SU-DHL-6 (cell line): Measurements from ENCODE around the gene RPL19.
"Not testable (repeated sequence)": the region's sequence is repeated elsewhere in the genome, so short reads cannot be mapped to it uniquely, and the experiment has no call there.

Source experiments
- H2AFZ ChIP-seq: fragments of 200-600 bp; sonication (generic); 2 replicates; pipeline ENCODE4 v1.6.1; 2014; ENCODE audit warnings: low read depth, mild to moderate bottlenecking, moderate library complexity, mixed read lengths, antibody characterized with exemption, low read length; ENCODE audit not compliant: severe bottlenecking
- H3F3A ChIP-seq: fragments of 200-600 bp; shearing (Covaris generic); 2 replicates; pipeline ENCODE4 v1.6.0; 2016; ENCODE audit warnings: antibody characterized with exemption, mild to moderate bottlenecking; ENCODE audit not compliant: insufficient read depth
- H3K27ac ChIP-seq: fragments of 200-600 bp; sonication (generic); 2 replicates; pipeline ENCODE4 v1.5.1; 2016; ENCODE audit warnings: low read depth, mild to moderate bottlenecking, low read length, moderate library complexity, mixed read lengths
- H3K27me3 ChIP-seq: fragments of 200-600 bp; sonication (generic), shearing (Covaris generic); 2 replicates; pipeline ENCODE4 v1.6.0; 2014; ENCODE audit warnings: mild to moderate bottlenecking, low read length
- H3K36me3 ChIP-seq: fragments of 200-600 bp; sonication (generic); 2 replicates; pipeline ENCODE4 v1.6.1; 2014; ENCODE audit warnings: mild to moderate bottlenecking, low read length, mixed read lengths
- H3K4me2 ChIP-seq: fragments of 300-600, 200-600 bp; shearing (Covaris generic), sonication (generic); 2 replicates; pipeline ENCODE4 v1.6.0; 2014; ENCODE audit warnings: low read length, low read depth, mild to moderate bottlenecking; ENCODE audit not compliant: poor library complexity, severe bottlenecking
- H3K4me3 ChIP-seq: fragments of 200-600 bp; sonication (generic); 2 replicates; pipeline ENCODE4 v1.5.1; 2014; ENCODE audit warnings: antibody characterized with exemption, low read length, mild to moderate bottlenecking, mixed read lengths; ENCODE audit not compliant: insufficient read depth, poor library complexity, severe bottlenecking
- H3K79me2 ChIP-seq: fragments of 200-600 bp; sonication (generic); 2 replicates; pipeline ENCODE4 v1.6.1; 2014; ENCODE audit warnings: mild to moderate bottlenecking, low read length, moderate library complexity; ENCODE audit not compliant: insufficient read depth
- H3K9ac ChIP-seq: fragments of 200-600 bp; sonication (generic); 2 replicates; pipeline ENCODE4 v1.7.0; 2014; ENCODE audit warnings: mild to moderate bottlenecking, low read length
- H3K9me2 ChIP-seq: fragments of 200-600 bp; sonication (generic); replicated peaks from 2 replicates; pipeline ENCODE4 v1.6.1; 2014; ENCODE audit warnings: low read length; ENCODE audit not compliant: insufficient read depth
- H3K9me3 ChIP-seq: fragments of 200-600 bp; sonication (generic); 2 replicates; pipeline ENCODE4 v1.6.1; 2014; ENCODE audit warnings: low read length, mixed read lengths; ENCODE audit not compliant: insufficient read depth
- H4K20me1 ChIP-seq: fragments of 200-600 bp; sonication (generic); 2 replicates; pipeline ENCODE4 v1.6.1; 2014; ENCODE audit warnings: low read depth, mild to moderate bottlenecking, antibody characterized with exemption, low read length, moderate library complexity, mixed read lengths
- CTCF ChIP-seq: fragments of 200-600 bp; sonication (generic); IDR thresholded peaks from one replicate; pipeline ENCODE4 v1.5.1; 2017; ENCODE audit warnings: antibody characterized with exemption, mild to moderate bottlenecking, low read length, moderate library complexity; ENCODE audit not compliant: insufficient read depth, poor library complexity, severe bottlenecking
- EZH2phosphoT487 ChIP-seq: fragments of 200-600 bp; sonication (generic), shearing (Covaris generic); conservative IDR thresholded peaks from 2 replicates; pipeline ENCODE4 v1.6.1; 2018; ENCODE audit warnings: mild to moderate bottlenecking, antibody characterized with exemption, low read length, moderate library complexity, mixed read lengths

The RPL19 gene

GRCh38 chr17:39244016-39244599 lies 44.0 kb downstream of the RPL19 start:
- no peak overlapping the region for H3K27ac ChIP-seq
- no peaks in the 10 kb centered on the region for H3K79me2 ChIP-seq
- H3K4me3 ChIP-seq: no peak overlapping the region
- no peaks in the 10 kb centered on the region for H3K36me3 ChIP-seq
- no peak for TF ChIP-seq EZH2phosphoT487
- no peak for TF ChIP-seq CTCF
- H3K4me2 ChIP-seq: no peak overlapping the region
- H3K27me3 ChIP-seq: no peaks in the 10 kb centered on the region
- no peak overlapping the region for H3K9ac ChIP-seq
- no peaks in the 10 kb centered on the region for H3F3A ChIP-seq
- H4K20me1 ChIP-seq: no peaks in the 10 kb centered on the region
- H3K9me2 ChIP-seq: no peaks in the 10 kb centered on the region
- H3K9me3 ChIP-seq: no peaks in the 10 kb centered on the region
- H2AFZ ChIP-seq: no peak overlapping the region

DNA sequence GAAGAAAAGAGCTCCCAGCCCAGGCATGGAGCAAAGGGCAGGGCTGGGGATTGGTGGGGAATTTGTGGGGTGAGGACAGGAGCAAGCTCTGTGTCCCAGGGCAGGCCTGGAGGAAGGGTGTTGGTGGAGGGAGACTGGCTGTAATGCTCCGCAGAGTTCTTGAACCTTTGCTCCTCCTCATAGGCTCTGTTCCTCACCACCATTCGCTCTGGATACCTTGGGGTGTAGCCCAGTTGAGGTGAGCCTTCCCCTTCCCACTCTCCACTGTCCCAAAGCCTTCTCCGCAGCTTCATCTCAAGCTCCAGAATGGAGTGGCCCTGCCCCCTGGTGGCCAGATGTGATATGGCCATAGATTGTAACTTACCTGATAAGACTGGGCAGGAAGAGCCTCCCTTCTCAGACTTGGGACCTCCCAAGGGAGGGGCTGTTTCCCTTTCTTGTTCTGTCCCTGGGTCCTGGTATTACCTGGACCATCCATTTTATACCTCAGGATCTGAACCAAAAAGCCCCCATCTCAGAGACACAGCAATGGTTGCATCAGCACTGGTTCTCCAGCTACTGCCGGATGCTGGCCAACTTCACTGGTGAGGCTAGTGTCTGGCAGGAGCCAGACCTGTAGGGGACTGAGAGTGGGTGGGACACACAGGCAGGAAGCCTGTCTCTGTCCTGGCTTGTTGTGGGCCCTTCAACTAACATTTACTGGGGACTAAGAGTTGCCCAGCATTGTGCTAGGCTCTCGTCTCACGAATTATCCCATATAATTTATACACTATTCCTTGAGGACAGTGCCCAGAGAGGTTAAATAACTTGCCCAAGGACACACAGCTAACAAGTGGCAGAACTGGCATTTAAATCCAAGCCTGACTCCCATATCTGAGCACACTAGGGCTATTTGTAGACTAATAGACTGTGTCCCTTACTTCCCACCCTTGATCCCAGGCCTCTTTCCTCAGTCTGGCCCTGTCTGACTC lies 44.8 kb downstream of the RPL19 start:
- H2AFZ ChIP-seq: no peak overlapping the region
- H4K20me1 ChIP-seq: no peaks in the 10 kb centered on the region
- no peak overlapping the region for H3K27ac ChIP-seq
- no peaks in the 10 kb centered on the region for H3K27me3 ChIP-seq
- no peak overlapping the region for H3K9ac ChIP-seq
- no peaks in the 10 kb centered on the region for H3K36me3 ChIP-seq
- H3K79me2 ChIP-seq: no peaks in the 10 kb centered on the region
- no peak overlapping the region for H3K4me3 ChIP-seq
- H3K9me2 ChIP-seq: no peaks in the 10 kb centered on the region
- no peaks in the 10 kb centered on the region for H3F3A ChIP-seq
- H3K9me3 ChIP-seq: no peaks in the 10 kb centered on the region
- no peak overlapping the region for H3K4me2 ChIP-seq
- TF ChIP-seq CTCF: peak; percentile 83
- no peak for TF ChIP-seq EZH2phosphoT487

DNA sequence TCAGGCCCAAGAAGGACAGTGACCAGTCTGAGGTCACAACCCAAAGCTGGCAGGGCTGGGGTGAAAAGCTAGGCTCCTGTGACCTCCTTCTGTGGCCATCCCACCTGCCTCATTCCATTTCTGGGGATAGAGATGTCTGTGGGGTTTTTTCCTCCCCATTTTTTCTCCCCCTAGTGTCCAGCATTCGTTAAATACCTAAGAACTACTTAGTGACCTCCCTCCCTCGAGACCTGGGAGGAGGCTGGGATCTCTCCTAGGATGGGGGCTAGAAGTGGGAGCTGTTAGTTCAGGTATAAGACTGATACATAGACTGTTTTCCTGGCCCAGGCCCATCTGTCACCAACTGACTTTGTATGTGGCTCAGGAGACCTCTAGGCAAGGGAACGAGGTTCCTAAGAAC lies 46.2 kb downstream of the RPL19 start:
- Histone ChIP-seq H3K4me3 (no peak overlapping the region), H2AFZ (no peak overlapping the region), H3F3A (no peaks in the 10 kb centered on the region), H4K20me1 (no peaks in the 10 kb centered on the region), H3K4me2 (no peak overlapping the region), H3K27me3 (no peaks in the 10 kb centered on the region), H3K9me3 (no peaks in the 10 kb centered on the region), H3K9ac (no peak overlapping the region), H3K27ac (no peak overlapping the region), H3K36me3 (no peaks in the 10 kb centered on the region), H3K79me2 (no peaks in the 10 kb centered on the region), H3K9me2 (no peaks in the 10 kb centered on the region)
- no peak for TF ChIP-seq EZH2phosphoT487

- not testable (repeated sequence) for H2AFZ ChIP-seq
Observed at GRCh38 chr17:39250076-39250475, 50.0 kb downstream of the RPL19 start.

More at GRCh38 chr17:39250076-39250475, 50.0 kb downstream of the RPL19 start:
- not testable (repeated sequence) for H3K36me3 ChIP-seq, H3K9me2 ChIP-seq, H3K9me3 ChIP-seq, H3K27ac ChIP-seq, H3F3A ChIP-seq, H3K79me2 ChIP-seq, H3K27me3 ChIP-seq, H3K4me3 ChIP-seq, H3K9ac ChIP-seq, H4K20me1 ChIP-seq, H3K4me2 ChIP-seq
